Spinal cord (tissue), 10 donors: ENCODE data around the gene FOXJ1. TPM values are rescaled to one million over a fixed set of nuclear protein-coding genes. Genes with fewer than 3 reads are reported as not detected.

ENCODE experiments used
- DNase-seq, 6 donors: peaks; one replicate each; pipeline versions ENCODE4 v3.0.0 to v3.0.0-alpha.2; 2013 to 2015; ENCODE audit warnings: low spot score in 6 of 6, low read depth in 4 of 6
- H3K27ac ChIP-seq: one replicate; pipeline ENCODE4 v1.5.1; 2013; ENCODE audit warnings: low read depth, low read length, control low read depth
- H3K27me3 ChIP-seq: one replicate; pipeline ENCODE4 v1.6.1; 2013; ENCODE audit warnings: low read length; ENCODE audit not compliant: control insufficient read depth, insufficient read depth
- H3K36me3 ChIP-seq: one replicate; pipeline ENCODE4 v1.6.1; 2013; ENCODE audit warnings: low read length; ENCODE audit not compliant: control insufficient read depth, insufficient read depth
- H3K4me1 ChIP-seq: one replicate; pipeline ENCODE4 v1.6.1; 2013; ENCODE audit warnings: low read length; ENCODE audit not compliant: control insufficient read depth, insufficient read depth
- H3K4me3 ChIP-seq: one replicate; pipeline ENCODE4 v1.5.1; 2013; ENCODE audit warnings: low read depth, low read length, control low read depth
- H3K9me3 ChIP-seq: one replicate; pipeline ENCODE4 v1.6.1; 2013; ENCODE audit warnings: low read length; ENCODE audit not compliant: control insufficient read depth, insufficient read depth
- WGBS: methylation state at CpG from one replicate; pipeline ENCODE4 v1.1.5; 2013; ENCODE audit warnings: missing lambda C conversion rate; ENCODE audit not compliant: insufficient coverage; 5-methylcytosine and 5-hydroxymethylcytosine counted together
- polyA plus RNA-seq, 2 donors: library from polyadenylated mRNA; unstranded; fragments of 120-200 nt; gene quantifications; one replicate each; pipeline ENCODE4 v1.2.1, GENCODE V29; 2013; ENCODE audit not compliant: insufficient read length in 2 of 2
- total RNA-seq, 2 donors: library from RNA; depleted of rRNA in 1 of 2; stranded (reverse); fragments of 120-200 nt in 1 of 2; fragments of >200 nt in 1 of 2; gene quantifications; one replicate each; pipeline versions ENCODE4 v1.2.3 to v1.2.4, GENCODE V29; 2013 to 2014
- donor health status: healthy.

FOXJ1 gene
- total and polyA plus RNA-seq, 4 donors, result 4.6 to 41.0 (median 26.0) TPM

DNA sequence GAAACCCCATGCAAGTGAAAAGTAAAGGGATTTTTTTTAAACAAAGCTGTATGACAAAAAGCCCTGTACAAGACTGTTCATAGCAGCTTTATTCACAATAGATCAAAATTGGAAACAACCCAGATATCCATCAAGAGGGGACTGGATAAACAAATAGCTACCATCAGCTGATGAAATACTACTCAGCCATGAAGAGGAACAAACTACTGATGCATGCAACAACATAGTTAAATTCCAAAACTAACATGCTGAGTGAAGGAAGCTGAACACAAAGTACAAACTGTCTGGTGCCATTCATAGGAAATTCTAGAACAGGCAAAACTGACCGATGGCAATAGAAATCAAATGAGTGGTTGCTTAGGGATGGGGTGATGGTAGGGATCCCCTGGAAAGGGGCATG lies 15.1 kb downstream of the FOXJ1 start:
- H3K9me3 ChIP-seq, result no peaks in the 10 kb centered on the region
- no peak overlapping the region for H3K27ac ChIP-seq
- 100% methylated on average over 1 of the region's 1 CpG for WGBS
- peaks cover 20% of the 10 kb centered on the region for H3K4me1 ChIP-seq
- H3K27me3 ChIP-seq, result no peaks in the 10 kb centered on the region
- no peaks in the 10 kb centered on the region for H3K36me3 ChIP-seq
- DNase-seq, result no peak
- no peak overlapping the region for H3K4me3 ChIP-seq

DNA sequence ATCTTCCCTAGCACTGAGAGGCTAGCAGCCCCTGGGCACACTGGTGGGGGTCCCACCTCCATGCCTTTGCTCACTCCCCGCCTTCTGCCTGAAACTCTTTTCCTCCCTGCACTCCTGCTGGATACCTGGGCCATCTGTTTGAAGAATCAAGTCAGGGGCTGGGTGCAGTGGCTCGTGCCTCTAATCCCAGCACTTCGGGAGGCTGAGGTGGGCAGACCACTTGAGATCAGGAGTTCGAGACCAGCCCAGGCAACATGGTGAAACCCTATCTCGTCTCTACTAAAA lies 15.7 kb downstream of the FOXJ1 start:
- Histone ChIP-seq H3K27me3 (no peaks in the 10 kb centered on the region), H3K27ac (no peak overlapping the region), H3K4me1 (peaks cover 23% of the 10 kb centered on the region), H3K36me3 (no peaks in the 10 kb centered on the region), H3K4me3 (no peak overlapping the region), H3K9me3 (no peaks in the 10 kb centered on the region)
- no peak for DNase-seq
- 95% methylated on average over 5 of the region's 5 CpGs for WGBS

DNA sequence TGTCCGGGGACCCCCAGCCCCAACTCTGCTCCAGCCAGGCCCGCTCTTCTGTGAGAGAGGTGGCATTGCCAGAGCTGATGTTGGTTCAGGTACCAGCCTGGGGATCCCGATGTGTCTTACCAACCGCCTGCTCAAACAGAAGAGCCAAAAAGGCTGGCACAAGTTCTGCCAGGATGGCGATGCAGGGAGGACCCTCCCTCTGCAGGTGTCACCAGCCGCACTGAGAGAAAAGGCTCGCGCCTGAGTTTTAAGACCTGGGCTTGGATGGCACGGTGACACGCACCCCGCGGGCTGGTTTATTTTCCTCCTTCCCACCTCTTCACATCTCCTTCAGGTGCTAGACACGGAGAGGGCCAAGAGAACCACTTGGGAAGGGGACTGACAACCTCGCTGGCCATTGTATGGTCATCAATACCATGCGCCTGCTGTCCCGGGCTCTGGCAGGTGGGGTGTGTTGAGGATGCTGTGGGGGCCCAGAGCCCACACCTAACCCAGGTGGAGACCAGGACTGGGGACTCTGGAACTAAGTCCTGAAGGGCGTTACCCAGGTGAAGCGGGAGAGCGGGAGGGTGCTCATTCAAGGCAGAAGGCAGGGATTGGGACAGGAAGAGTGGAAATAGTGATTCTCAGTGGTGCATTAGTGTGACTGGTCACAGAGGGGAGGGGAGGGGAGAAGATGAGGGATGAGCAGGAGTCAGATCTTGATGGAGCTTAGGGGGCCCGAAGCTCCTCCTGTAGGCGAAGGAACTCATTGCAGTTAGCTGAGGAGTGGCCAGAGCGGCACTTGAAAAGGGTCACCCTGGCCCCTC lies 16.3 kb downstream of the FOXJ1 start:
- H3K27ac ChIP-seq, result no peak overlapping the region
- no peaks in the 10 kb centered on the region for H3K9me3 ChIP-seq
- no peak overlapping the region for H3K4me3 ChIP-seq
- H3K27me3 ChIP-seq, result no peaks in the 10 kb centered on the region
- 90% methylated on average over 11 of the region's 22 CpGs for WGBS
- H3K4me1 ChIP-seq, result peaks cover 23% of the 10 kb centered on the region
- no peaks in the 10 kb centered on the region for H3K36me3 ChIP-seq
- no peak for DNase-seq

DNA sequence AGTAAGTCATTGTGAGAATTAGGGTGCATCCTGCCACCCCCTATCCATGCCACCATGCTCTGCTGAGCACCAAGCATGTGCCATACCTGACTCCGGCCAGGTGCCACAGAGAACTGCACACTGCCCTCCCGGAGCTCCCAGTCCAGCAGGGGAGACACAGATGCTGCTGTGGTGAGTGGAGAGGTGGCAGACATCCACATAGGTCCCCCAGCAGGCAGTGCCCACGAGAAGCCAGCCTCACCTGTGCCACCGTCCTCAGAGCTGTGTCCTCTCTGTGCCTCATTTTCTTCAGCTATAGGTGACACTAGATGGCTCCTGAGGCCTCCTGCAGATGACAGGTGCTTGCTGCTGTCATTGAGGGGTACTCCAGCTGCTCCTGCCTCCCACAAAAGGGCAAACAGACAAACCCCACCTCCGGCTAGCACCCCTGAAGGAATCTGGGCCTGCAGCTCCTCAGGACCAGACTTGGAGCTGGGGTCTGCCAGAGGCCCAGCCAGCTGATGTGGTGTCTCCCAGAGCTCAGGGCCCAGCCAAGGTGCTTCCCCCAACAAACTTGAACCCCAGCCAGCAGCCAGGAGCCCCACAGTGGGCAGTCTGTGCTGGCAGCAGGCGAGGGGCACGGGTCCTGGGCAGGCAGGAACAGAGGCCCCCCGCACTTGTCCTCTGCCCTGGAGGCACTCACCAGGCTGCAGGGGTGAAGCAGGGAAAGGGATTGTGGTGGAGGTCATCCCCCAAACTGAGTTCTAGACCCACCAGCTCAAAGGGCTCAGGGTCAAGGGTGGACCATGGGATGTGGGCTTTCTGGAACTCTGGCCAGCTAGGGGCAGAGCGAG lies 17.1 kb downstream of the FOXJ1 start:
- Histone ChIP-seq H3K27me3 (no peaks in the 10 kb centered on the region), H3K36me3 (no peaks in the 10 kb centered on the region), H3K27ac (no peak overlapping the region), H3K4me1 (peaks cover 23% of the 10 kb centered on the region), H3K9me3 (no peaks in the 10 kb centered on the region), H3K4me3 (no peak overlapping the region)
- no peak for DNase-seq
- WGBS, result 64% methylated on average over 6 of the region's 9 CpGs

DNA sequence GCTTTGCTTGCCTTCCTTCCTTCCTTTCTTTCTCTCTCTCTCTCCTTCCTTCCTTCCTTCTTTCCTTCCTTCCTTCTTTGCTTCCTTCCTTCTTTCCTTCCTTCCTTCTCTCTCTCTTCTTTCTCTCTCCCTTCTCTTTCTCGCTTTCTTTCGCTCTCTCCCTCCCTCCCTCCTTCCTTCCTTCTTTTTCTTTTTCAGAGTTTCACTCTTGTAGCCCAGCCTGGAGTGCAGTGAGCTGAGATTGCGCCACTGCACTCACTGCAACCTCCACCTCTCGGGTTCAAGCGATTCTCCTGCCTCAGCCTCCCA lies 17.9 kb downstream of the FOXJ1 start:
- peaks cover 23% of the 10 kb centered on the region for H3K4me1 ChIP-seq
- no peak overlapping the region for H3K27ac ChIP-seq
- no peak overlapping the region for H3K4me3 ChIP-seq
- H3K27me3 ChIP-seq, result no peaks in the 10 kb centered on the region
- WGBS, result 75% methylated on average over 5 of the region's 5 CpGs
- no peaks in the 10 kb centered on the region for H3K9me3 ChIP-seq
- no peak for DNase-seq
- no peaks in the 10 kb centered on the region for H3K36me3 ChIP-seq

DNA sequence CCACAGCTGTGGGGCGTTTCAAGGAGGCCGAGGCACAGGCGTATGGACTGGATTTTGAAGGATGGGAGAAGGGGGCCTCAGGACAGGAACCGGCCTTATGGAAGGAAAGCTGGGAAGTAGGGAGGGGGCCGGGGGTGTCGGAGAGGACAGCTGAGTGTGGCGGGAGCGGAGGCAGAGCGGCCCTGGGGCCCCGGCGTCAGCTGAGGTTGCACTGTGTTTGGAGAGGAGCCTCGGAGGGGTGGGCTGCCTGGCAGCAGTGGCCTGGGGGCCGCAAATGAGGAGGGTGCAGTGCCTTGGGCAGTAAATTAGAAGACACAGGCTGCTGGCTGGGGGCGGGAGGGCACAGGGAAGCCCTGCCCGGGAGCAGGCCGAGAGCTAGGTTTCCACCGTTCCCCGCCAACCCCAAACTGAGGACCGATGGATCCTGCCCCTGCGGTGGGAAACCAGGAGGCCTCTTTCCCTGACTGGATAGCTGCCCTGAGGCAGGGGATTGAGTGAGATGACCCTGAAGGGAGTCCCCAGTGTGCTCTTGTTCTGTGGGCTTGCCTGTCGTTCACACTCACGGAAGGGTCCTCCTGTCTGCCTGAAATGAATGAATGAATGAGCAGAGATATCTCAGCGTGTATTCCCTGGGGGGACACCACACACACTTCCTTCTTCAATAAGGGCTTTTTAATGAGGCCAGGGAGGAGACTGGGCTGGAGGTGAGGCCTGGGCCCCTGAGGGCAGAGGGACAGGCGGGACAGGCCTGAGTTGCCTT lies 18.4 kb downstream of the FOXJ1 start:
- no peak overlapping the region for H3K4me3 ChIP-seq
- H3K36me3 ChIP-seq, result no peaks in the 10 kb centered on the region
- H3K27me3 ChIP-seq, result no peaks in the 10 kb centered on the region
- no peaks in the 10 kb centered on the region for H3K9me3 ChIP-seq
- H3K4me1 ChIP-seq, result peaks cover 23% of the 10 kb centered on the region
- DNase-seq, result no peak
- WGBS, result 75% methylated on average over 21 of the region's 24 CpGs
- no peak overlapping the region for H3K27ac ChIP-seq

DNA sequence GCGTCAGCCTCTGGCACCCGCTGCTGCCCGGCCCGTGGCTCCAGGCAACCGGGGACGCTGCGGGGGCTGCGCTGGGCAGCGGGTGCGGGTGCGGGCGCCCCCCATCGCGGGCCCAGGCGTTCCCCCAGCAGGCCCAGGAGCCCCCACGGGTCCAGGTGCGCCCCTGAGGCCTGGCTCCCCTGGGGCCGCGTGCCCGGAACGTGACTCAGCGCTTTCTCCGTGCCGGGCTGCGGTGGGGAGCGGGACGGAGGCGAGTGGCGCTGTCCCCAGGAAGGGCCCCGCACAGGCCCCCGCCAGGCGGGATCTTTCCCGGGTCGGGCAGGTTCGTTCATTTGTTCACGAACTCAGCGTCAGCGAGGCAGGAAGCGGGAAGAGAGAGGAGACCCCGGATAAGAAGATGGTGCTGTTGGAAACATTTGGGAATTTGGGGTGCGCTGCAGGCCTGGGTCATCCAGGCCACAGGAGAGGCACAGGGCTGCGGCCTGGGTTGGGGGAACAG lies 19.1 kb downstream of the FOXJ1 start:
- Histone ChIP-seq H3K4me3 (peak overlapping the region; percentile 35), H3K27ac (no peak overlapping the region), H3K4me1 (peaks cover 23% of the 10 kb centered on the region), H3K36me3 (no peaks in the 10 kb centered on the region), H3K27me3 (no peaks in the 10 kb centered on the region), H3K9me3 (no peaks in the 10 kb centered on the region)
- peak in 2 of 6 donors; percentile 17 to 28 for DNase-seq
- WGBS, result 27% methylated on average over 42 of the region's 42 CpGs

DNA sequence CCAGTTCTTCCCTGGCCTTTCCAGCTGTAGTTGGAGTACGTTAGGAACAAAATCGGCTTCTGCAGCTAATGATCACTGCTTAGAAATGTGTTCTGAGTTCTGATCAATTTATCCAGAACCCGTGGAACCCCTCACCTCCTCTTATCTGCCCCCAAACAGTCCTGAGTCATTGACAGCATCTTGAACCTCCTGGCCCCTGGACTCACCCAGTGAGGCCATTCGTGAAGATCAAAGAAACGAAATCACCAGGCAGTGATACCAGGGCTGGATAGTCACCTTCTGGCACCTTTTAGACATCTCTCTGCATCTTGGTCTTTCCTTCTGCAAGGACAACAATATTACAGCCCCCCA lies 20.4 kb downstream of the FOXJ1 start:
- Histone ChIP-seq H3K4me3 (no peak overlapping the region), H3K4me1 (peaks cover 23% of the 10 kb centered on the region), H3K27me3 (no peaks in the 10 kb centered on the region), H3K9me3 (no peaks in the 10 kb centered on the region), H3K27ac (no peak overlapping the region), H3K36me3 (no peaks in the 10 kb centered on the region)
- 88% methylated on average over 5 of the region's 5 CpGs for WGBS
- no peak for DNase-seq

DNA sequence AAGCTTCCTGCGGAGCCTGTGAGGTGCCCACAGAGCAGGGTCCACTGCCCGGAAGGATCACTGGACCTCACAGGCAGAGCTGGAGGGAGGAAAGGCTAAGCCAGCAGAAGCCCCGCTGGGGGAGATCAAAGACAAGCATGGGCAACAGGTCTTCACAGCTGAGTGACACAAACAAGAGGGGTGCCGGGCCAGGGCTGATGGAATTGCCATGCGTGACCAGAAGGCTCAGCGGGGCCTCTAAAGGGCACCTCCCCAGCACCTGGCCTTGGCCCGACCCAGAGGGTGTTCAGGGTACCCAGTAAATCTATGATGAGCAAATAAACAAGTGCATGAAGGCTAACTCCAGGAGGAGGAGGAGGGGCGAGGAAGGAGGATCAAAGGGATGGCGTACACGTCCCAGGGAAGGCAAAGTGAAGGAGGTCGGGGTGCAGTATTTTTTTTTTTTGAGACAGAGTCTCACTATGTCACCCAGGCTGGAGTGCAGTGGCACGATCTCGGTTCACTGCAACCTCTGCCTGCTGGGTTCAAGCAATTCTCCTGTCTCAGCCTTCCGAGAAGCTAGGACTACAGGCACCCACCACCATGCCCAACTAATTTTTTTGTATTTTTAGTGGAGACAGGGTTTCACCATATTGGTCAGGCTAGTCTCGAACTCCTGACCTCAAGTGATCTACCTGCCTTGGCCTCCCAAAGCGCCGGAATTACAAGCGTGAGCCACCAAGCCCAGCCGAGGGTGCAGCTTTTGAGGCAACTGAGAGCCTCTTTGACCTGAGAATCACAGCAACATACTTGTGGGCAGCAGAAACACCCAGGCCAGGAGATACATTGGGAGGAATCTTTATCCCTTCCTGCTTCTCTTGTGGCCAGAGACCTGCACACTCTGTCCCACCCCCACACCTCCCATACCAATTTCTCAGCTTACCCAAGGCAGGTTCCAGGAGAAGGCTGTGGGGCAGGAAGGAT lies 21.4 kb downstream of the FOXJ1 start:
- Histone ChIP-seq H3K9me3 (no peaks in the 10 kb centered on the region), H3K4me1 (peaks cover 23% of the 10 kb centered on the region), H3K27ac (no peak overlapping the region), H3K4me3 (no peak overlapping the region), H3K36me3 (no peaks in the 10 kb centered on the region), H3K27me3 (no peaks in the 10 kb centered on the region)
- no peak for DNase-seq
- 77% methylated on average over 14 of the region's 19 CpGs for WGBS
